Liver (tissue), 3 donors: Measurements from ENCODE around the gene IQSEC3.

Experiments
- ATF3 ChIP-seq: IDR thresholded peaks from 2 replicates; pipeline ENCODE4 v1.6.1; 2016; ENCODE audit warnings: antibody characterized with exemption
- CTCF ChIP-seq: fragments of 150-350 bp; IDR thresholded peaks from 2 replicates; pipeline ENCODE4 v1.5.1; 2017; ENCODE audit warnings: improper control_type of control experiment, low read depth, low read length; ENCODE audit not compliant: missing input control
- GABPA ChIP-seq, 2 donors: IDR thresholded peaks in 1 of 2; conservative IDR thresholded peaks in 1 of 2; 2 replicates each; pipeline ENCODE4 v1.6.1; 2016; ENCODE audit warnings: antibody characterized with exemption in 2 of 2, mild to moderate bottlenecking in 1 of 2, moderate library complexity in 1 of 2
- HNF4G ChIP-seq: IDR thresholded peaks from 2 replicates; pipeline ENCODE4 v1.6.1; 2016; ENCODE audit warnings: antibody characterized with exemption
- JUND ChIP-seq, 2 donors: IDR thresholded peaks; 2 replicates each; pipeline ENCODE4 v1.6.1; 2016; ENCODE audit warnings: antibody characterized with exemption in 2 of 2
- MAX ChIP-seq: IDR thresholded peaks from 2 replicates; pipeline ENCODE4 v1.6.1; 2016; ENCODE audit warnings: antibody characterized with exemption
- RXRA ChIP-seq, 2 donors: IDR thresholded peaks; 2 replicates each; pipeline ENCODE4 v1.6.1; 2017 to 2018; ENCODE audit warnings: antibody characterized with exemption in 2 of 2, mild to moderate bottlenecking in 1 of 2
- TAF1 ChIP-seq: conservative IDR thresholded peaks from 2 replicates; pipeline ENCODE4 v1.6.1; 2016; ENCODE audit warnings: antibody characterized with exemption, mild to moderate bottlenecking
- YY1 ChIP-seq: IDR thresholded peaks from 2 replicates; pipeline ENCODE4 v1.6.1; 2016; ENCODE audit warnings: antibody characterized with exemption, mild to moderate bottlenecking
- TF ChIP-seq, protein P1 (sequence below): IDR thresholded peaks from 2 replicates; pipeline ENCODE4 v1.6.1; 2016; ENCODE audit warnings: antibody characterized with exemption, mild to moderate bottlenecking
- TF ChIP-seq, protein P2 (sequence below): IDR thresholded peaks from 2 replicates; pipeline ENCODE4 v1.6.1; 2016; ENCODE audit warnings: antibody characterized with exemption
- donor health status: healthy.
- donor health status: healthy.

DNA sequence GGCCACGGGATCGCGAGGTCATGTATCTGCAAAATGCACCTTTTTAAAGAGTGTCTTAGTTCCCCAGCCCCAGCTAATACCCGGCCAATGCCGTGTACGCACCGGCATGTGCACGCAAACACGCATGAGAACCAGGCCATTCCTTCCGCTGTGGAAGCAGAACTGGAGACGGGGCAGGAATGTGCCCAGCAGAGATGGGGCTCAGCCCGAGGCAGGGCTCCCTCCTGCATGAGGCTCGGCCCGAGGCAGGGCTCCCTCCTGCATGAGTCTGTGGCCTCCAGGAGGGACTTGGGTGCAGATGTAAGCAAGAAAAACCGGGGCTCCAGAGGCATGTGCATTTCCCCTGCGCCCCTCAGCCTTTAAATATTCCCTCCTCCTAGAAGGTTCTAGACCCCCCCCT, 109.2 kb downstream of the IQSEC3 start:
- TF ChIP-seq JUND (IDR thresholded peaks at IDR 0.05) (no peak), CTCF (no peak), HNF4G (no peak), MAX (no peak), ATF3 (no peak), RXRA (IDR thresholded peaks at IDR 0.05) (no peak), TAF1 (no peak), GABPA (IDR thresholded peaks at IDR 0.05 in 1 of 2, conservative IDR thresholded peaks at IDR 0.05 in 1 of 2) (no peak), YY1 (no peak)
- TF ChIP-seq, protein P1, sequence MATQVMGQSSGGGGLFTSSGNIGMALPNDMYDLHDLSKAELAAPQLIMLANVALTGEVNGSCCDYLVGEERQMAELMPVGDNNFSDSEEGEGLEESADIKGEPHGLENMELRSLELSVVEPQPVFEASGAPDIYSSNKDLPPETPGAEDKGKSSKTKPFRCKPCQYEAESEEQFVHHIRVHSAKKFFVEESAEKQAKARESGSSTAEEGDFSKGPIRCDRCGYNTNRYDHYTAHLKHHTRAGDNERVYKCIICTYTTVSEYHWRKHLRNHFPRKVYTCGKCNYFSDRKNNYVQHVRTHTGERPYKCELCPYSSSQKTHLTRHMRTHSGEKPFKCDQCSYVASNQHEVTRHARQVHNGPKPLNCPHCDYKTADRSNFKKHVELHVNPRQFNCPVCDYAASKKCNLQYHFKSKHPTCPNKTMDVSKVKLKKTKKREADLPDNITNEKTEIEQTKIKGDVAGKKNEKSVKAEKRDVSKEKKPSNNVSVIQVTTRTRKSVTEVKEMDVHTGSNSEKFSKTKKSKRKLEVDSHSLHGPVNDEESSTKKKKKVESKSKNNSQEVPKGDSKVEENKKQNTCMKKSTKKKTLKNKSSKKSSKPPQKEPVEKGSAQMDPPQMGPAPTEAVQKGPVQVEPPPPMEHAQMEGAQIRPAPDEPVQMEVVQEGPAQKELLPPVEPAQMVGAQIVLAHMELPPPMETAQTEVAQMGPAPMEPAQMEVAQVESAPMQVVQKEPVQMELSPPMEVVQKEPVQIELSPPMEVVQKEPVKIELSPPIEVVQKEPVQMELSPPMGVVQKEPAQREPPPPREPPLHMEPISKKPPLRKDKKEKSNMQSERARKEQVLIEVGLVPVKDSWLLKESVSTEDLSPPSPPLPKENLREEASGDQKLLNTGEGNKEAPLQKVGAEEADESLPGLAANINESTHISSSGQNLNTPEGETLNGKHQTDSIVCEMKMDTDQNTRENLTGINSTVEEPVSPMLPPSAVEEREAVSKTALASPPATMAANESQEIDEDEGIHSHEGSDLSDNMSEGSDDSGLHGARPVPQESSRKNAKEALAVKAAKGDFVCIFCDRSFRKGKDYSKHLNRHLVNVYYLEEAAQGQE = no peak
- TF ChIP-seq, protein P2, sequence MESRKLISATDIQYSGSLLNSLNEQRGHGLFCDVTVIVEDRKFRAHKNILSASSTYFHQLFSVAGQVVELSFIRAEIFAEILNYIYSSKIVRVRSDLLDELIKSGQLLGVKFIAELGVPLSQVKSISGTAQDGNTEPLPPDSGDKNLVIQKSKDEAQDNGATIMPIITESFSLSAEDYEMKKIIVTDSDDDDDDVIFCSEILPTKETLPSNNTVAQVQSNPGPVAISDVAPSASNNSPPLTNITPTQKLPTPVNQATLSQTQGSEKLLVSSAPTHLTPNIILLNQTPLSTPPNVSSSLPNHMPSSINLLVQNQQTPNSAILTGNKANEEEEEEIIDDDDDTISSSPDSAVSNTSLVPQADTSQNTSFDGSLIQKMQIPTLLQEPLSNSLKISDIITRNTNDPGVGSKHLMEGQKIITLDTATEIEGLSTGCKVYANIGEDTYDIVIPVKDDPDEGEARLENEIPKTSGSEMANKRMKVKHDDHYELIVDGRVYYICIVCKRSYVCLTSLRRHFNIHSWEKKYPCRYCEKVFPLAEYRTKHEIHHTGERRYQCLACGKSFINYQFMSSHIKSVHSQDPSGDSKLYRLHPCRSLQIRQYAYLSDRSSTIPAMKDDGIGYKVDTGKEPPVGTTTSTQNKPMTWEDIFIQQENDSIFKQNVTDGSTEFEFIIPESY = no peak
